ENCODE results near the gene ADGRA1.
"Not testable (repeated sequence)": the region's sequence is repeated elsewhere in the genome, so short reads cannot be mapped to it uniquely, and the experiment has no call there.

The ADGRA1 gene, protein sequence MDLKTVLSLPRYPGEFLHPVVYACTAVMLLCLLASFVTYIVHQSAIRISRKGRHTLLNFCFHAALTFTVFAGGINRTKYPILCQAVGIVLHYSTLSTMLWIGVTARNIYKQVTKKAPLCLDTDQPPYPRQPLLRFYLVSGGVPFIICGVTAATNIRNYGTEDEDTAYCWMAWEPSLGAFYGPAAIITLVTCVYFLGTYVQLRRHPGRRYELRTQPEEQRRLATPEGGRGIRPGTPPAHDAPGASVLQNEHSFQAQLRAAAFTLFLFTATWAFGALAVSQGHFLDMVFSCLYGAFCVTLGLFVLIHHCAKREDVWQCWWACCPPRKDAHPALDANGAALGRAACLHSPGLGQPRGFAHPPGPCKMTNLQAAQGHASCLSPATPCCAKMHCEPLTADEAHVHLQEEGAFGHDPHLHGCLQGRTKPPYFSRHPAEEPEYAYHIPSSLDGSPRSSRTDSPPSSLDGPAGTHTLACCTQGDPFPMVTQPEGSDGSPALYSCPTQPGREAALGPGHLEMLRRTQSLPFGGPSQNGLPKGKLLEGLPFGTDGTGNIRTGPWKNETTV

DNA sequence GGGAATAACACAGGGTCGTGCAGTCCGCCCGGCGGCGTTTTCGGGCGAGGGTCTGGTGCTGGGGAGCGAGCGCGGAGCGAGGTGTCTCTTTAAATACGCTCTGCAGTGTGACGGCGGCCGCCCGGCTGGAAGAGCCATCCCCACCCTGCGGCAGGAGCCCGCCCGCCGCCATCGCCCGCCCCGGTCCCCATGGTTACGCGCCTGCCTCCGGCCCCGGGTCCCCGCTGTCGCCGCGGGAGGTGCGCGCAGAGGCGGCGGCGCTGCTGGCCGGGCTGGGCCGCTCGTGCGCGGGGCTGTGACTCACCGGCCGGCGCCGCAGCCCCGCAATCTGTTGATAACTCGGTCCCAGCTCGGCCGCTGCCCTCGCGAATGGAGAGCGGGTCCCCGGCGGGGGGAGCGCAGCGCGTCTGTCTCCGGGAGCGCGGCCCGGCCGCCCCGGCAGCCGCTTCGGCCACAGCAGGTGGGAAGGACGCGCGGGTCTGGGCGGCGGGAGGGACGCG, at the start of gene ADGRA1:
TSS of gene ADGRA1 (plus strand) at position 246 of the 500 bp plus-strand sequence. CDS start 986 bp downstream, outside the sequence.
- no peak for DNase-seq (ENCODE audit: low spot score)

DNA sequence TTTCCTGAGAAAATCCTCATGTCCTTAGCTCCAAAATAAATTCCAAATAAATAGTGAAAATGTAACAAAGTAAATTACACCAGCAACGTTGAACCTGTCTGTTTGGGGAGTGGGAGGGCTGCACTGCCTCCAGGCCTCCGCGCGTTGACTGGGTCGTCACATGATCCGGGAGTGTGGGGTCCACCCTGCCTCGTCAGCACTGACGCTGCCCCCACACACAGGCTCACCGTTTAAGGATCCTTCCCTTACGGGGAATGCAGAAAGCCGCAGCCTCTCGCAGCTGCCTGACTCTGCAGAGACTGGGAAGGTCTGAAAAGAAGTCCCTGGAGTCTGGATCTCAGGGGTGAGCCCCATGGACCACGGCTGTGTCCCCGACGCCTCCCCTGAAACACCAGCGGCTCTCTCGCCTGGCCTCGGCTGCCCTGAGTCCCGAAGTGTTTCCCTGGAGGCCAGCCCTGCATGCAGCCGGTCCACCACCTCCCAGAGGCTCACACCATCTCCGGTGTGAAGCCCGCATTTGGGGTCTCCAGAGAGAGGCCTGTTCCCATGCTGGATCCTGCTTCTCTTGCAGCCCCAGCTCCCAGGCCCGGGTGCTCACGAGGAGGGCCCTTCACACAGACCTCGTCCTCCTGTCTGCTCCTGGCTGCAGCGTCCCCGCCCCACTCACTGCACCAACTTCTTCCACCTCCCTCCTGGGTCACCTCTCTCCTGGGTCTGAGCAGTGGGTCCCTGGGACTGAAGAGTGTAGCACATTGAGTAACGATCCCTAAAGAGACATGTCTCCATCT, 49.5 kb upstream of the ADGRA1 start:
- no peak for DNase-seq (ENCODE audit: low spot score)

DNA sequence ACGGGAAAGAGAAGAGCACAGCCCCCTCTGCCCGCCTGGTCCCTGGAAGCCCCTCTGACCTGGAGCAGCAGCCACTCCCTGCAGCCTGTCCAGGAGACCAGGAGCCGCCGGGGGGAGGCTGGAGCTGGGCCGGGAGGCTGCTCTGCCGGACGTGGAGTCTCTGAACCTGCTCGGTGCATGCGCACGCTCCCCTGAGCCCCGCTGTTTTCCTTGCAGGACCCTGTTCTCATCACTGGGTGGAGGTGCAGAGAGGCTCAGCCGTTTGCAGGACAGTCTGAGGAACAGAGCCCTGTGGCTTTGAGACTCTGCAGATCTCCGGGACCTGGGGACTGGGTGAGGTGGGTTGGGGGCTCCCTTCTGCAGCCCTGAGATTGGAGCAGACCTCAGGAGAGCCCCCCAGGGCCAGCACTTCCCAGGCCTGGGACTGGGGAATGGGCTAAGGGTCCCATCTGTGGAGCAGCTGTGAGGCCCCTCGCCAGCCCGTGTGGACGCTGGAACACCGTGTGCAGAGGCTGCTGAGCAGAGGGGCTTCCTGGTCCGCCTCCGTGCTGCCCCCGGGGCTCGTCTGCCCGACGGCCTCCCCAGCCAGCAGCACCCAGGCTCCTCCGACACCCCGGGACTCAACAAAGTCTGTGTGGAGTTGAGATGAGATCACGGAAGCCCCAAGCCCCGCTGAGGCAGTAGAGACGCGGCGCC, 48.5 kb upstream of the ADGRA1 start:
- no peak for DNase-seq (ENCODE audit: low spot score)

DNA sequence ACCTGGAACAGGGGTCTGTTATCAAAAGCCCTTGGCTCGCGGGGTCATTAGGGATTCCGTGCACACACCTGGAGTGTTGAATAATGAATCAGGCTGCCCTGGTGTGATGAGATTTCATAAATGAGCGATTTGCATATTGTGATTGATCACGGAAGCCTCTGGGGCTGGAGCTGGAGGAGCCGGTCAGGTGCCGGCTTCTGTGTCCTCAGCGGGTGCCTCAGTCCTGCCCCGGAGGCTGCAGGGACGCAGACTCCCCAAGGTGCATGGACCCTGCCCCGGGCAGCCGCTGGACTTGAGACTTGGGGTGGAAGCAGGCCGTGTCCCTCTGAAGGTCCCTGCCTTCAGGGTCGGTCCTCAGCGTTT, 47.9 kb upstream of the ADGRA1 start:
- no peak for DNase-seq (ENCODE audit: low spot score)

DNA sequence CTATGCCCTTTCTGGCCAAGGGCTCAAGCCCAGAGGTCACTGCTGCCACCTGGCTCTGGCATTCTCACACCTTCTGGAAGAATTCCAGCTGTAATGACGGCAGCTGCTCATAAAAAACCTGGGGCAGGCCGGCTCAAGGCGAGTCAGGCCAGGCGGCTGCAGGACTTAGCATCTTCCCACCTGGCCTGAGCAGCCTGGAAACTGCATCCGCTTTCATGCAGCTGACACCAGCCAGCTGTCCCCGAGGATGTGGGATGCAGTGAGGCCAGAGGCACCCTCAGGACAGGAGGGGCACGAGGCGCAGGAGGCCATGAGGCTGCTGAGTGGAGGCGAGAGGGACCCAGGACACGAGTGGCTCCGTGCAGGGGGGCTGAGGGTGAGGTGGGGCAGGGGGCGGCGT, 47.5 kb upstream of the ADGRA1 start:
- DNase-seq (ENCODE audit: low spot score) = no peak

DNA sequence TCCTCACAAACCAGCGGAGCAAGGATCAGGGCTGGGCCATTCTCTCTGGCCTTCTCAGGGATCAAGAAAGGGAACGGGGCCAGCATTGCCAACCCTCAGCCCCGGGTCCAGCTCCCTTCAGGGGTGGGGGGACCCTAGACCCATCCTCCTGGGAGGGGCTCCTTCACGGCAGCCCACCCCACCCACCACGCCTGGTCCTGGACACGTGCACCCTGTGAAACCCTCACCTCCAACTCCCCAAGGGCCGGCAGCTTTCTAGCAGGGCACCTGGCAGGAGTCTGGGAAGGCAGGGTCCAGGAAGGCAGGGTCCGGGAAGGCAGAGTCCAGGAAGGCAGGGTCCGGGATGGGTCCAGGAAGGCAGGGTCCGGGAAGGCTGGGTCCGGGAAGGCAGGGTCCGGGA, 46.6 kb upstream of the ADGRA1 start:
- no peak for DNase-seq (ENCODE audit: low spot score)

DNA sequence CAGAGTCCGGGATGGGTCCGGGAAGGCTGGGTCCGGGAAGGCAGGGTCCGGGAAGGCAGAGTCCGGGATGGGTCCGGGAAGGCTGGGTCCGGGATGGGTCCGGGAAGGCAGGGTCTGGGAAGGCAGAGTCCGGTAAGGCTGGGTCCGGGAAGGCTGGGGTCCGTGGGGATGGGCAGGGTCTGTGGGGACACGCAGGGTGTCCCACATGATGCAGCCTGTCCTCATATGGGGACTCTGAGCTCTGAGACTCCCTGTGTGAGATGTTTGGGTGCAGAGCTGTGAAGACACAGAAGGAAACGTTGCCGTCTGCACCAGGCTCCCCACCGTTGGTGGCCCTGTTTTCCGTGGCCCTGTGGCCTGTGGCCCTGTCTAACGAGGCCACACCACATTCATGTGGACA, 45.7 kb upstream of the ADGRA1 start:
- DNase-seq (ENCODE audit: low spot score) = no peak

DNA sequence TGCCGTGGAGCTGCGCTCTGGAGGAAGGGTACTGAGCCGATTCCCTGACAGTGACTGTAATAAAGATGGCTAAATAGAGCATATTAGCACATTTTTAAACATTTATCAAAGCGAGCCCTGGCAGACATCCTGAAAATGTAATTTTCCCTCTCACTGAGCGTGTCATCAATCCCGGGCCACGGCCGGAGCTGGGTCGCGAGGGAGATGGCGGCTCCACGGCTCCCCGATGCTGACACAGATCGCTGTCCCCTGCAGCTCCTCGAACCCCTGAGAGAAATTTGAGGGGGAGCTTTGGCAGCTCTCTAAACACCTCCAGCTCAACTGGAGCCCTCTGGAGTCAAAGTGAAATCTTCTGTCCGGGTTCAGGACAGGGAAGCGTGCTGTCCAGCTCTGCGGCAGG, 44.9 kb upstream of the ADGRA1 start:
- no peak for DNase-seq (ENCODE audit: low spot score)

DNA sequence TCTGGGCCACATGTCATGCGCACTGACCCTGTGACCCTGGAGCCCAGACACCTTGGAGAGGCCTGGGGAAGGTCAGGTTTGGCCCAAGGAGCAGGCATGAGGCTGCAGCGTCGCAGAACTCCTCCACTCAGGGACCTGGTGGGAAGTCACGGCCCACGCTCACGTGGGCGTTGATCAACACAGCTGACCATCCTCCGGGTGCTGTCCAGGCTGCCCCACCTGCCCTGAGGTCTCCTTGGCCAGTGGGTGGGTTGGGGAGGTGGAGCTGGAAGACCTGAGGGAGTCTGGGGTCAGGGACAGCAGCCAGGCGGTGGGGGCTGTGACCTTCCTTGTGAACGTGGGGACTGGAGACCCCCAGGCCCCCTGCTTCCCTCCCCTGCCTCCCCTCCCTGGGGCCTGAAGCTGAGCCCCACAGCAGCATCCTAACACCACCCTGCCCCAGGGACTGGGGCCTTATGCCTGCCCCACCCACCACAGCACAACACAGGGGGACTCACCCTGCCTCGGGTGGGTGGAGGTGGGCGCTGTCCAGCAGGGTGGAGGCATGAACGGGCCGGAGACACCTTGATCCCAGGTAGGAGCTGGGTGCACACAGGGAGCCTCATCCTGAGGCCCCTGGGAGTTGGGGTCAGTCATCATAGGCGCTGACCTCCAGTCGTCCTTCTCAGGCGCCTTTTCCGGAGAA, 44.0 kb upstream of the ADGRA1 start:
- no peak for DNase-seq (ENCODE audit: low spot score)

DNA sequence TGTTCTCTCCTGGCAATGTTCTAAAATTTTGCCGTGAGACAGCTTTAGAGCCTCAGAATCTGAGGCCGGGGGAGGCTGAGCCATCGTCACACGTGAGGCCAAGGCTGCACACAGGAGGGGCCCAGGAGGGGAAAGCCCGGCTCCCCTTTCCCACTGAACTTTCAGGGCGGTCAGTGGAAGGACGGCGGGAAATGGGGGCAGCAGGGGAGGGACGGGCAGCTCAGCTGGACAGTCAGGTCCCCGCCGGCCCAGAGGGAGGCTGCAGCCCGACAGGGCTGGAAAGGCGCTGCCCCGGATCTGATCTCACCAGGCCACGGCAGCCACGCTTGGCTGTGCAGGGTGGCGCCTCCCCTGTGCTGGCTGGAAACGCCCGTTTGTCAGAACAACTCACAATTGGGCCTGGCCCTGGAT, 43.3 kb upstream of the ADGRA1 start:
- DNase-seq (ENCODE audit: low spot score) = no peak

DNA sequence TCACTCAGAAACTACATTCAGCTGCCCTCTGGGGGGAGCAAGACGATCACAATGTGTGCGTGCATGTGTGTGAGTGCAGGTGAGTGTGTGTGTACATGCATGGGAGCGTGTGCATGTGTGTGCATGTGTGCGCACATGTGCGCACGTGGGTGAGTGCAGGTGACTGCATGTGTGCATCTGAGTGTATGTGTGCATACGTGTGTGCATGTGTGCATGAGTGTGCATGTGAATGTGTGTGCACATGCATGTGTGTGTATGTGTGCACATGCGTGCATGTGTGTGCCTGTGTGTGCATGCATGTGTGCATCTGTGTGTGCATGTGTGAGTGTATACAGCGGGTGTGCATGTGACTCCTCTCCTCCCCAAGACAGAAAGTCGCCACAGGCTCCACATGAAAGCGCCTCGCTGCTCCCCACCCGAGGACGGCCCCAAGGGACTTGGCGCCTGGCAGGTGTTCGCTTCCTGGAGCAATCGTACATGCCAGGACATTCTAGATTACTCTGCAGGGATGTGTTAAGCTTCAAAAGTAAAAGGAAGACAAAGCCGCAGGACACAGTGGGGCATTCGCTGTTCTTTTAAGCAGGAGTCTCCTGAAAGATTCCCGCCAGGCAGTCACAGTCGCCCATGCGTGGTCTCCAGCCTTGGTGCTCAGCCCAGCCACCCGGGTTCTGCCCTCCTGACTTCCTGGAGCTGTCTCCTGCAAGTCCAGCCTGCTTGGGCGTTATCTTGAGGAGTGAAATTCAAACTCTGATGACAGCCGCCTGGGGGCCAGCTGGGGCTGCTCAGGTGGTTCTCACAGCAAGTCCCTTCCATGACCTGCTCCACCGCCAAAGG, 42.0 kb upstream of the ADGRA1 start:
- DNase-seq (ENCODE audit: low spot score) = no peak

DNA sequence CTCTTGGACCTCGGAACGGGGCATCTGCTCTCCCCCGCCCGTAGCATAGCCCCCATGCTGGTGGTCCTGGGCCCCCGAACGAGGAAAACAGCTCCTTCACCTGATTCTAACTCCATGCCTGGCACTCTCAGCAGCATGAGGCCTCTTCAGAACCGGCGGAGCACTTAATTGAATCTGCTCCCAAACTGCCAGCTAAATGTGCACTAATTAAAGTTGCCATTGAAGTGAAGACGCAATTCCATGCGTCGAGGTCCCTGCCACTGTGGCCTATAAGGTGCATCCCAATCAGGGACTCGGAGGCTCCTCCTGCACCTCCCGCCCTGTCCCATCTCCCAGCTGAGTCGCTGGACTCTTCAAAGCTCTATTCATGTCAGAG, 41.3 kb upstream of the ADGRA1 start:
- no peak for DNase-seq (ENCODE audit: low spot score)

DNA sequence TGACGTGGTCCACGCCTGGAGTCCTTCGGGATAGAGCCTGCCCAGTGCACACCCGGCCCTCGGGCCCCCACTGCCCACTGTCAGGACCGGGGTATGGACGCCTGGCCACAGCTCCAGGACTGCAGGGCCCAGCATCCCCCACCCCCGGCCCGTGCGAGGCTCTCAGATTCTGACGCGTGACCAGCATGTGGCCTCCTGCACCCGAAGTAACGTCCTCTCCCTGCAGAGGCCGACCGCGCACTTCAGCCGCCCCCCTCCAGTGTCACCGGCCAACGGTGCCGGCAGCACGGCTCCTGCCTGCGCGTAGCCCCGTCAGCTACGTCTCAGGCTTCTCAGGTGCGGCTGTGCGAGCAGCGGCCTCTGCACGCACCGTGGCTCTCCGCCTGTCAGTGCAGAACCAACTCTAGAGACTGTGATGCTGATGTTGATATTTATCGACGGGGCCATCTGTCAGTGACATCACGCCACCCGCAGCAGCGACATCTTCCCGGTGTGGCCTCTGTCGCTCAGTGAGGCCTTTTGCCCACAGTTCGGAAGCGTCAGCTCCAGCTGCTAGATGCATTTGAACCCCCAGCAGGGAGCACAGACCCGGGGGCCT, 40.1 kb upstream of the ADGRA1 start:
- no peak for DNase-seq (ENCODE audit: low spot score)

DNA sequence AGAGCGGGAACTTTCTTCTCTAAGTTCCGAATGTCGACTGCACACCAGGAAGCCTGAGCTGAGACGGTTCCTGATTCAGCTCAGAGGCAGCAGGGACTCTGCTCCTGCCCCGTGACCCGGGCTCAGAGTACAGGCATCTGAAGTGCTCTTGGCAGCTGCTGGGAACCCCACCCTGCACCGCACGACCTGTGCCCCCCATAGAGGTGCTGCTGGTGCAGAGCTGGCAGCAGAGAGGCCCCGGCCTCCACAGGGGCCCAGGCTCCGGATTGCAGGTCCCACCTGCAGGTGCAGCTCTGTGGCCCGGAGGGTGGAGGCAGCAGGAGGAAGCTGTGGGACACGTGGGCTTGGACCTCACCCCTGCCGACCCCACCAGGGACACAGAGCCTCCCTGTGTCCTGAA, 39.5 kb upstream of the ADGRA1 start:
- no peak for DNase-seq (ENCODE audit: low spot score)

DNA sequence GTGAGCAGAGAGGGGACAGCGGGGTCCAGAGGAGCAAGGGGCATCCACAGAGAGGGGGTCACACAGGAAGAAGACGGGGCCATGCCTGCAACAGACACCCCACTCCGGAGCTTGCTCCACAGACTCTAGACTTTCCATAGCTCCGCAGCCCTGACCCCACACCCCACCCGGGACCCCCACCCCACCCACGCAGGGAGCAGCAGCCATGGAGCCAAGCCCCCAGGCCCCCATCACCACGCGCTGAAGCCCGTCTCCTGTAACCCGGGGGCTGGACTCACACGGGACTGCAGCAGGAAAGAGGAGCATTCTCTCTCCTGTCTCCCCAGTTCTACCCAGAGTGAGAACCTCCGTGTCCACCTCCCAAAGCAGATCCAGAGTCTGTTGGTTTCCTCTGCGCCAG, 38.8 kb upstream of the ADGRA1 start:
- DNase-seq (ENCODE audit: low spot score) = no peak

DNA sequence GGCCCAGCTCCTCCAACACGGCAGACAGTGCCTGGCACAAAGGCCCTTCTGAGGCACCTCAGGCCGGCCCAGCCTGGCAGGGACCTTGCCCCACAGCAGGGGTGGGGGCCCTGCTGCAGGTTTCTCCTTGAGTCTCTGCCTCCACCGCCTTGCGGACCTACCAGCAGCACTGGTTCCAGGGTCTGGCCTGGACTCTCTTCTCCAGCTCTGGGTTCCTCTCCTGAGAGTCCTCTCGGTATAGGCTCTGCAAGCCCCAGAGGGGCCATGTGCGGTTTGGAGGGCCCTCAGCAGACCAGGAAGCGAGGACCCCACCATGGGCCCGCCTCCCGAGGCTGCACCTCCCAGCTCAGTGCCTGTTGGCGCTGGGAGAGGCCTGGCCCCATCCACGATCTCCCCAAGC, 38.1 kb upstream of the ADGRA1 start:
- DNase-seq (ENCODE audit: low spot score) = no peak

DNA sequence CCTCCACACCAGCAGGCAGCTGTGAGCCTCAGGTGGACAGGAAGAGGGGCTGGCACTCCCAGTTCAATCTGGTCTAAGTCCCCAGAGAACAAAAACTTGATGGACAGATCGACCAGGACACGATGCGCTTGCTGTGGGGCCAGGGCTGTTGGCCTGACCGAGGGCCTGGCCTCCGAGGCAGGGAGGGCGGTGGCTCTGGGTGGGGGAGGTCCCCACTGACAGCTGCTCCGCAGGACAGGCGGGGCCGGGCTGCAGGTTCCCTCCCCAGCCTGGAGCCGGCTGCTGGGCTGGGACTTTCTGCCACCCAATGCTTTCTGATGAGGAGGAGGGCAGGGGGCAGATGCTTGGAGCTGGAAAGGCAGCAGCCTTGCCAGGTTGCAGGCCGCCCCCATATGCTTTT, 37.4 kb upstream of the ADGRA1 start:
- no peak for DNase-seq (ENCODE audit: low spot score)

DNA sequence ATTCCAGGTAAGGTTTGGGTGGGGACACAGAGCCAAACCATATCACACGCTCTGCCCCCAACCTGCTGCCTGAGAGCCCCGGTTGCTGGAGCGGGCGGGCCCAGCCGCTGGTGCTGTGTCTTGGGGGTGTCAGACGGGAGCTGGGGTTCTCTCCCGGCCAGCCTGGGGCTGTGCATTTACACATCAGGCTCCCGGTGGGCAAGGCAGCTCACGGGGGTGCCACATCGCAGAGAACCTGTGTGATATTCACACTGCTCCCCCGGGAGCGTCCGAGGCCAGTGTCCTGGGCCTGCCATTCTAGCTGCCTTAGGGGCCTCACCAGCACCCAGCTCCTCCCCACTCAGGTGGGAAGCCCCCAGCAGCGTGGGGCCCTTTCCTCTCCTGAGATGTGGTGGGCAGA, 35.6 kb upstream of the ADGRA1 start:
- DNase-seq (ENCODE audit: low spot score) = no peak

DNA sequence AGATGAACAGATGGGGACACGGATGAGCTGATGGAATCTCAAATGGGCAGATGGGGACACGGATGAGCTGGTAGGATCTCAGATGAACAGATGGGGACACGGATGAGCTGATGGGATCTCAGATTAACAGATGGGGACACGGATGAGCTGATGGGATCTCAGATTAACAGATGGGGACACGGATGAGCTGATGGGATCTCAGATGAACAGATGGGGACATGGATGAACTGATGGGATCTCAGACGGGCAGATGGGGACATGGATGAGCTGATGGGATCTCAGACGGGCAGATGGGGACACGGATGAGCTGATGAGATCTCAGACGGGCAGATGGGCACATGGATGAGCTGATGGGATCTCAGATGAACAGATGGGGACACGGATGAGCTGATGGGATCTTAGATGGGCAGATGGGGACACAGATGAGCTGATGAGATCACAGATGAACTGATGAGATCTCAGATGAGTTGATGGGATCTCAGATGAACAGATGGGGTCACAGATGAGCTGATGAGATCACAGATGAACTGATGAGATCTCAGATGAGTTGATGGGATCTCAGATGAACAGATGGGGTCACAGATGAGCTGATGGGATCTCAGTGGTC, 34.1 kb upstream of the ADGRA1 start:
- not testable (repeated sequence) for DNase-seq (ENCODE audit: low spot score)

DNA sequence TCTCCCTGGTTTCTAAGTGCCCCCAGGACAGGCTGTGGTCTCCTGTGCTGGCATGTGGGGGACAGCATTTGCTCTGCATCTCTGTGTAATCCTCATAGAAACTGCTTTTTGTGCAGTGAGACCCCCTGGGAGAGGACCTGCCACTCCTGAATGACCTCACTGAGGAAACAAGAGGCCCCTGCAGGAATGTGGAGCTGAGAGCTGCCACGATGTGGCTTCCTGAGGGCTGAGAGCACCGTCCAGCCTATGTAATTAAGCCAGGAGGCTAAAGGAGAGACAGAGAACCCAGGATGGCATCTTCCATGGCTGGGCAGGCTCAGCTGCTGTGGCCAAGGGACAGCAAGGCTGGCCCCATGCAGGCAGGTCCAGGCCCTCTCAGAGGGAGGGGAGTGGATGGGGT, 32.3 kb upstream of the ADGRA1 start:
- no peak for DNase-seq (ENCODE audit: low spot score)

Data from AG08396 (cell line).